ENCODE measurements around the gene RS1. TPM values are rescaled to one million over a fixed set of nuclear protein-coding genes. Genes with fewer than 3 reads are reported as not detected.

RS1 gene
- total and polyA plus RNA-seq, 10 of the 15 experiments (the other 5 are each of a cell fraction or from before 2014, with no cell fraction given): 0.04 to 0.26 TPM; not detected in 8

DNA sequence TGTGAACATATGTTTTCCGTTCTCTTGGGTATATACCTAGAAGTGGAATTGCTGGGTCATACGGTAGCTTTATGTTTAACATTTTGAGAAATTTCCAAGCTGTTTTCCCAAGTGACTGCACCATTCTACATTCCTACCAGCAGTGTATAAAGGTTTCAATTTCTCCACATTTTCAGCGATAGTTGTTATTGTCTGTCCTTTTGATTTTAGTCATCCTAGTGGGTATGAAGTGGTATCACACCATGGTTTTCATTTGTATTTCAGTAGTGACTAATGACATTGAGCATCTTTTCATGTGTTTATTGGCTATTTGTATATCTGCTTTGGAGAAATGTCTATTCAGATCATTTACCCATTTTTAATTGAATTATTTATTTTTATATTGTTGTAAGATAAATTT is 37.9 kb upstream of the RS1 start:
- H3K27me3 ChIP-seq (replicated peaks in 1 of 2; ENCODE audit: control insufficient read depth in 2 of 2, insufficient read depth in 2 of 2, low read length in 1 of 2): no peaks in the 10 kb centered on the region

More for the DNA sequence above, 37.9 kb upstream of the RS1 start:
- ATAC-seq (no peak), FAIRE-seq (peak; percentile 75), DNase-seq (ENCODE audit: low read depth, low spot score) (no peak)
- ChIA-PET POLR2A (no interaction called here), SMC1A (ENCODE audit: uncharacterized antibody, unreplicated experiment) (no interaction called here), CTCF (no interaction called here), RAD21 (ENCODE audit: unreplicated experiment) (no interaction called here)
- TF ChIP-seq, protein P1, sequence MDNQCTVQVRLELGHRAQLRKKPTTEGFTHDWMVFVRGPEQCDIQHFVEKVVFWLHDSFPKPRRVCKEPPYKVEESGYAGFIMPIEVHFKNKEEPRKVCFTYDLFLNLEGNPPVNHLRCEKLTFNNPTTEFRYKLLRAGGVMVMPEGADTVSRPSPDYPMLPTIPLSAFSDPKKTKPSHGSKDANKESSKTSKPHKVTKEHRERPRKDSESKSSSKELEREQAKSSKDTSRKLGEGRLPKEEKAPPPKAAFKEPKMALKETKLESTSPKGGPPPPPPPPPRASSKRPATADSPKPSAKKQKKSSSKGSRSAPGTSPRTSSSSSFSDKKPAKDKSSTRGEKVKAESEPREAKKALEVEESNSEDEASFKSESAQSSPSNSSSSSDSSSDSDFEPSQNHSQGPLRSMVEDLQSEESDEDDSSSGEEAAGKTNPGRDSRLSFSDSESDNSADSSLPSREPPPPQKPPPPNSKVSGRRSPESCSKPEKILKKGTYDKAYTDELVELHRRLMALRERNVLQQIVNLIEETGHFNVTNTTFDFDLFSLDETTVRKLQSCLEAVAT (IDR thresholded peaks at IDR 0.05): no peak
- TF ChIP-seq STAT3 (IDR thresholded peaks at IDR 0.05; ENCODE audit: low read depth, low read length) (no peak), MYC (IDR thresholded peaks at IDR 0.05; ENCODE audit: insufficient read depth, insufficient read length, insufficient replicate concordance, low read length, severe bottlenecking) (no peak), POLR2A (IDR thresholded peaks at IDR 0.05; ENCODE audit: low read depth, low read length) (no peak), YBX1 (IDR thresholded peaks at IDR 0.05) (no peak), POLR2AphosphoS2 (IDR thresholded peaks at IDR 0.05; ENCODE audit: low read depth, low read length) (no peak), EZH2 (IDR thresholded peaks at IDR 0.05; ENCODE audit: borderline replicate concordance, control insufficient read depth, low read depth, low read length) (no peak), EP300 (IDR thresholded peaks at IDR 0.05; ENCODE audit: borderline replicate concordance in 1 of 2, control insufficient read depth in 1 of 2, low read depth in 2 of 2, low read length in 2 of 2) (no peak)
- TF ChIP-seq, protein P2, sequence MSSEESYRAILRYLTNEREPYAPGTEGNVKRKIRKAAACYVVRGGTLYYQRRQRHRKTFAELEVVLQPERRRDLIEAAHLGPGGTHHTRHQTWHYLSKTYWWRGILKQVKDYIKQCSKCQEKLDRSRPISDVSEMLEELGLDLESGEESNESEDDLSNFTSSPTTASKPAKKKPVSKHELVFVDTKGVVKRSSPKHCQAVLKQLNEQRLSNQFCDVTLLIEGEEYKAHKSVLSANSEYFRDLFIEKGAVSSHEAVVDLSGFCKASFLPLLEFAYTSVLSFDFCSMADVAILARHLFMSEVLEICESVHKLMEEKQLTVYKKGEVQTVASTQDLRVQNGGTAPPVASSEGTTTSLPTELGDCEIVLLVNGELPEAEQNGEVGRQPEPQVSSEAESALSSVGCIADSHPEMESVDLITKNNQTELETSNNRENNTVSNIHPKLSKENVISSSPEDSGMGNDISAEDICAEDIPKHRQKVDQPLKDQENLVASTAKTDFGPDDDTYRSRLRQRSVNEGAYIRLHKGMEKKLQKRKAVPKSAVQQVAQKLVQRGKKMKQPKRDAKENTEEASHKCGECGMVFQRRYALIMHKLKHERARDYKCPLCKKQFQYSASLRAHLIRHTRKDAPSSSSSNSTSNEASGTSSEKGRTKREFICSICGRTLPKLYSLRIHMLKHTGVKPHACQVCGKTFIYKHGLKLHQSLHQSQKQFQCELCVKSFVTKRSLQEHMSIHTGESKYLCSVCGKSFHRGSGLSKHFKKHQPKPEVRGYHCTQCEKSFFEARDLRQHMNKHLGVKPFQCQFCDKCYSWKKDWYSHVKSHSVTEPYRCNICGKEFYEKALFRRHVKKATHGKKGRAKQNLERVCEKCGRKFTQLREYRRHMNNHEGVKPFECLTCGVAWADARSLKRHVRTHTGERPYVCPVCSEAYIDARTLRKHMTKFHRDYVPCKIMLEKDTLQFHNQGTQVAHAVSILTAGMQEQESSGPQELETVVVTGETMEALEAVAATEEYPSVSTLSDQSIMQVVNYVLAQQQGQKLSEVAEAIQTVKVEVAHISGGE (CRISPR knock-in tag; IDR thresholded peaks at IDR 0.05): no peak
- TF ChIP-seq, protein P3, sequence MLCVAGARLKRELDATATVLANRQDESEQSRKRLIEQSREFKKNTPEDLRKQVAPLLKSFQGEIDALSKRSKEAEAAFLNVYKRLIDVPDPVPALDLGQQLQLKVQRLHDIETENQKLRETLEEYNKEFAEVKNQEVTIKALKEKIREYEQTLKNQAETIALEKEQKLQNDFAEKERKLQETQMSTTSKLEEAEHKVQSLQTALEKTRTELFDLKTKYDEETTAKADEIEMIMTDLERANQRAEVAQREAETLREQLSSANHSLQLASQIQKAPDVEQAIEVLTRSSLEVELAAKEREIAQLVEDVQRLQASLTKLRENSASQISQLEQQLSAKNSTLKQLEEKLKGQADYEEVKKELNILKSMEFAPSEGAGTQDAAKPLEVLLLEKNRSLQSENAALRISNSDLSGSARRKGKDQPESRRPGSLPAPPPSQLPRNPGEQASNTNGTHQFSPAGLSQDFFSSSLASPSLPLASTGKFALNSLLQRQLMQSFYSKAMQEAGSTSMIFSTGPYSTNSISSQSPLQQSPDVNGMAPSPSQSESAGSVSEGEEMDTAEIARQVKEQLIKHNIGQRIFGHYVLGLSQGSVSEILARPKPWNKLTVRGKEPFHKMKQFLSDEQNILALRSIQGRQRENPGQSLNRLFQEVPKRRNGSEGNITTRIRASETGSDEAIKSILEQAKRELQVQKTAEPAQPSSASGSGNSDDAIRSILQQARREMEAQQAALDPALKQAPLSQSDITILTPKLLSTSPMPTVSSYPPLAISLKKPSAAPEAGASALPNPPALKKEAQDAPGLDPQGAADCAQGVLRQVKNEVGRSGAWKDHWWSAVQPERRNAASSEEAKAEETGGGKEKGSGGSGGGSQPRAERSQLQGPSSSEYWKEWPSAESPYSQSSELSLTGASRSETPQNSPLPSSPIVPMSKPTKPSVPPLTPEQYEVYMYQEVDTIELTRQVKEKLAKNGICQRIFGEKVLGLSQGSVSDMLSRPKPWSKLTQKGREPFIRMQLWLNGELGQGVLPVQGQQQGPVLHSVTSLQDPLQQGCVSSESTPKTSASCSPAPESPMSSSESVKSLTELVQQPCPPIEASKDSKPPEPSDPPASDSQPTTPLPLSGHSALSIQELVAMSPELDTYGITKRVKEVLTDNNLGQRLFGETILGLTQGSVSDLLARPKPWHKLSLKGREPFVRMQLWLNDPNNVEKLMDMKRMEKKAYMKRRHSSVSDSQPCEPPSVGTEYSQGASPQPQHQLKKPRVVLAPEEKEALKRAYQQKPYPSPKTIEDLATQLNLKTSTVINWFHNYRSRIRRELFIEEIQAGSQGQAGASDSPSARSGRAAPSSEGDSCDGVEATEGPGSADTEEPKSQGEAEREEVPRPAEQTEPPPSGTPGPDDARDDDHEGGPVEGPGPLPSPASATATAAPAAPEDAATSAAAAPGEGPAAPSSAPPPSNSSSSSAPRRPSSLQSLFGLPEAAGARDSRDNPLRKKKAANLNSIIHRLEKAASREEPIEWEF (IDR thresholded peaks at IDR 0.05; ENCODE audit: insufficient replicate concordance, low read depth, low read length): no peak
- TF ChIP-seq, protein P4, sequence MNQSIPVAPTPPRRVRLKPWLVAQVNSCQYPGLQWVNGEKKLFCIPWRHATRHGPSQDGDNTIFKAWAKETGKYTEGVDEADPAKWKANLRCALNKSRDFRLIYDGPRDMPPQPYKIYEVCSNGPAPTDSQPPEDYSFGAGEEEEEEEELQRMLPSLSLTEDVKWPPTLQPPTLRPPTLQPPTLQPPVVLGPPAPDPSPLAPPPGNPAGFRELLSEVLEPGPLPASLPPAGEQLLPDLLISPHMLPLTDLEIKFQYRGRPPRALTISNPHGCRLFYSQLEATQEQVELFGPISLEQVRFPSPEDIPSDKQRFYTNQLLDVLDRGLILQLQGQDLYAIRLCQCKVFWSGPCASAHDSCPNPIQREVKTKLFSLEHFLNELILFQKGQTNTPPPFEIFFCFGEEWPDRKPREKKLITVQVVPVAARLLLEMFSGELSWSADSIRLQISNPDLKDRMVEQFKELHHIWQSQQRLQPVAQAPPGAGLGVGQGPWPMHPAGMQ (IDR thresholded peaks at IDR 0.05; ENCODE audit: borderline replicate concordance): no peak
- Histone ChIP-seq H3K4me3 (no peak overlapping the region), H3K4me2 (ENCODE audit: control insufficient read depth, insufficient read depth) (no peak overlapping the region), H3K27ac (ENCODE audit: control insufficient read depth, insufficient read depth) (no peak overlapping the region), H3K4me1 (ENCODE audit: control insufficient read depth, insufficient read depth, low read length) (no peaks in the 10 kb centered on the region), H3K79me2 (ENCODE audit: control insufficient read depth, insufficient read depth, low read length) (no peaks in the 10 kb centered on the region), H3K9me3 (replicated peaks; ENCODE audit: control insufficient read depth, insufficient read depth, low read length) (no peaks in the 10 kb centered on the region), H4K20me1 (ENCODE audit: control insufficient read depth, insufficient read depth) (no peaks in the 10 kb centered on the region), H3K36me3 (ENCODE audit: control insufficient read depth in 2 of 2, insufficient read depth in 2 of 2, low read length in 1 of 2) (no peaks in the 10 kb centered on the region), H3K9ac (ENCODE audit: control insufficient read depth, insufficient read depth, low read length) (no peak overlapping the region), H2AFZ (ENCODE audit: control insufficient read depth, low read depth, low read length) (no peak overlapping the region)
- WGBS (ENCODE audit: insufficient coverage, insufficient replicate concordance, low lambda C conversion rate, missing lambda C conversion rate): 41% methylated on average over 3 of the region's 3 CpGs
- in situ Hi-C loops (cut with MboI) (no loop called here), intact Hi-C loops (cut with micrococcal nuclease; ENCODE audit: unreplicated experiment) (no loop called here)
- BruUV-seq (replicated peaks): no TSS peak

Measured in GM12878 (cell line).